Effector memory CD4-positive, alpha-beta T cell (primary cell): ENCODE results near the gene DNAJC4.
A peak's percentile ranks its signal among the peaks of the same experiment; 100 is the strongest.

ENCODE experiments used
- DNase-seq, 3 donors: peaks; one replicate each; pipeline ENCODE4 v3.0.0-alpha.2; 2020
- H3K27ac ChIP-seq: 2 replicates; pipeline ENCODE4 v1.7.0; 2013; ENCODE audit warnings: mild to moderate bottlenecking, low read length, moderate library complexity; ENCODE audit not compliant: insufficient read depth, poor library complexity, severe bottlenecking
- H3K27me3 ChIP-seq: replicated peaks from 2 replicates; pipeline ENCODE4 v1.7.0; 2013; ENCODE audit warnings: mild to moderate bottlenecking, low read length; ENCODE audit not compliant: insufficient read depth, control insufficient read depth, poor library complexity, severe bottlenecking
- H3K36me3 ChIP-seq: 2 replicates; pipeline ENCODE4 v1.7.0; 2013; ENCODE audit warnings: mild to moderate bottlenecking, low read length, moderate library complexity; ENCODE audit not compliant: control insufficient read depth, insufficient read depth
- H3K4me1 ChIP-seq: 2 replicates; pipeline ENCODE4 v1.7.0; 2013; ENCODE audit warnings: low read length, mild to moderate bottlenecking; ENCODE audit not compliant: control insufficient read depth, insufficient read depth, poor library complexity, severe bottlenecking
- H3K4me3 ChIP-seq: 2 replicates; pipeline ENCODE4 v1.7.0; 2013; ENCODE audit warnings: low read length, low read depth, mild to moderate bottlenecking; ENCODE audit not compliant: insufficient read depth, poor library complexity, severe bottlenecking
- H3K9me3 ChIP-seq: 2 replicates; pipeline ENCODE4 v1.7.0; 2013; ENCODE audit warnings: mild to moderate bottlenecking, low read length, moderate library complexity; ENCODE audit not compliant: control insufficient read depth

Gene DNAJC4

DNA sequence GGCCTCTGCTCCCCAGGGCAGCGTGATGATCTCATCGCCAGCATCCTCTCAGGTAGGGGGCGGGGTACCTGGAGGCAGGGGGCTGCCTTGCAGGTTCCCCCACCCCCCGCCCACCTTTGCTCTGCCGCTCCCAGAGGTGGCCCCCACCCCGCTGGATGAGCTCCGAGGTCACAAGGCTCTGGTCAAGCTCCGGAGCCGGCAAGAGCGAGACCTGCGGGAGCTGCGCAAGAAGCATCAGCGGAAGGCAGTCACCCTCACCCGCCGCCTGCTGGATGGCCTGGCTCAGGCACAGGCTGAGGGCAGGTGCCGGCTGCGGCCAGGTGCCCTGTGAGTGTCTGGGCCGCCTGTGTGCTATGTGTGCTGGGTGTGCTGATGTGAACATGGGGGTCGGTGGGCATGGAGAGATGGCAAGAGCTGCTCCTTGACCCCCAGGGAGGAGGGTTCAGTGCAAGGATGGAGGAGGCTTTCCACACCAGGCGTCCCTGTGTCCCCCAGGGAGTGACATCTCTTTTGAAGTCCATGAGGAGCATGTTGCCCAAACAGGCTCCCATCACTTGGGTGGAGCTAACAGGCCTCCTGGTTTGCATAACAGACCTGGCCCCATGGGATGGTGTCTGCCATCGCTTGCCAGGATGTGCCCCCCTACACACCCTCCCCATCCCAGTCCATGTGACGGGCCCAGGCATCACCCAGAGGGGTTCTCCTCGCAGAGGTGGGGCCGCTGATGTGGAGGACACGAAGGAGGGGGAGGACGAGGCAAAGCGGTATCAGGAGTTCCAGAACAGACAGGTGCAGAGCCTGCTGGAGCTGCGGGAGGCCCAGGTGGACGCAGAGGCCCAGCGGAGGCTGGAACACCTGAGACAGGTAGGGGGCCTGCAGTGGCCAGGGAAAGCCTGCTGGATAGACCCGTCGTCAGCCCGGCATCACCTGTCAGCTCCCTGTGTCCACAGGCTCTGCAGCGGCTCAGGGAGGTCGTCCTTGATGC, 35.1 kb downstream of the DNAJC4 start:
- H3K4me1 ChIP-seq: peaks cover 8% of the 10 kb centered on the region
- peaks cover 6% of the 10 kb centered on the region for H3K36me3 ChIP-seq
- no peak overlapping the region for H3K4me3 ChIP-seq
- no peaks in the 10 kb centered on the region for H3K27me3 ChIP-seq
- DNase-seq: no peak
- no peak overlapping the region for H3K27ac ChIP-seq
- no peaks in the 10 kb centered on the region for H3K9me3 ChIP-seq

DNA sequence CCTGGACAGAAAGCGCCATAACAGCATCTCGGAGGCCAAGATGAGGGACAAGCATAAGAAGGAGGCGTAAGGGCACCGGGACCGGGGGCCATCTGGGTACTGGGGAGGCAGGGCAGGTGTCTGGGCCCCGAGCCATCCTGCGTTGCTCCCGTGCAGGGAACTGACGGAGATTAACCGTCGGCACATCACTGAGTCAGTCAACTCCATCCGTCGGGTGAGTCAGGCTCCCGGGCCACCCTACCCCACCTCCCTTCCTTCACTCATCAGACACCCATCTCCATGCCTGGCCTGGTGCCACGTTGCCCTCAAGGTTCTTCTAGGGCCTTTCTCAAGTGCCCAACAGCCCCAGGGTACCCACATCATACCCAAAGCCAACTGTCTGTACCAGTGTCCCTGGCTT, 36.0 kb downstream of the DNAJC4 start:
- DNase-seq: no peak
- peaks cover 6% of the 10 kb centered on the region for H3K36me3 ChIP-seq
- no peaks in the 10 kb centered on the region for H3K27me3 ChIP-seq
- H3K27ac ChIP-seq: no peak overlapping the region
- peaks cover 8% of the 10 kb centered on the region for H3K4me1 ChIP-seq
- no peaks in the 10 kb centered on the region for H3K9me3 ChIP-seq
- H3K4me3 ChIP-seq: no peak overlapping the region

DNA sequence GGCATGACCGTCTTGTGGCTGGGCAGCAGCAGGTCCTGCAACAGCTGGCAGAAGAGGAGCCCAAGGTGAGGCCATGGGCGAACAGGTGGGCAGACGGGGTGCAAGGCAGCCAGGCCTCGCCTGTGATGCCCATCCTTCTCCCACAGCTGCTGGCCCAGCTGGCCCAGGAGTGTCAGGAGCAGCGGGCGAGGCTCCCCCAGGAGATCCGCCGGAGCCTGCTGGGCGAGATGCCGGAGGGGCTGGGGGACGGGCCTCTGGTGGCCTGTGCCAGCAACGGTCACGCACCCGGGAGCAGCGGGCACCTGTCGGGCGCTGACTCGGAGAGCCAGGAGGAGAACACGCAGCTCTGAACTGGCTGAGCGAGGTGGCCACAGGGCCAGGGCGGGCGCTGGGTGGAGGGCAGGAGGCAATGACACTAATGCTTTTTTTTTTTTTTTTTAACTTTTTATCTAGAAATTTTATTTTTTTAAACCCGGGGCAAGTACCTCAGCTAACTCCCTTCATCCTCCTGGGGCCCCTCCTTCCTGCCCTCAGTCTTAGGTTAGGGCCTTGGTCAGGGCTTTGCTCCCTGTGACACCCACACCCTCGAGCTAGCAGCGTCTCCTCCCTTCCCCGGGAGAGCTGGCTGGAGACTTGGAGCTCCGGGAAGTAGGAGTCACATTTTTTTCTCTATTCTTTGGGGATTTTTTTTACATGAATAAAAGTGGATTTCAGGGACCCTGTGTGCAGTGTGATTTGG, 37.0 kb downstream of the DNAJC4 start:
- H3K27ac ChIP-seq: no peak overlapping the region

DNA sequence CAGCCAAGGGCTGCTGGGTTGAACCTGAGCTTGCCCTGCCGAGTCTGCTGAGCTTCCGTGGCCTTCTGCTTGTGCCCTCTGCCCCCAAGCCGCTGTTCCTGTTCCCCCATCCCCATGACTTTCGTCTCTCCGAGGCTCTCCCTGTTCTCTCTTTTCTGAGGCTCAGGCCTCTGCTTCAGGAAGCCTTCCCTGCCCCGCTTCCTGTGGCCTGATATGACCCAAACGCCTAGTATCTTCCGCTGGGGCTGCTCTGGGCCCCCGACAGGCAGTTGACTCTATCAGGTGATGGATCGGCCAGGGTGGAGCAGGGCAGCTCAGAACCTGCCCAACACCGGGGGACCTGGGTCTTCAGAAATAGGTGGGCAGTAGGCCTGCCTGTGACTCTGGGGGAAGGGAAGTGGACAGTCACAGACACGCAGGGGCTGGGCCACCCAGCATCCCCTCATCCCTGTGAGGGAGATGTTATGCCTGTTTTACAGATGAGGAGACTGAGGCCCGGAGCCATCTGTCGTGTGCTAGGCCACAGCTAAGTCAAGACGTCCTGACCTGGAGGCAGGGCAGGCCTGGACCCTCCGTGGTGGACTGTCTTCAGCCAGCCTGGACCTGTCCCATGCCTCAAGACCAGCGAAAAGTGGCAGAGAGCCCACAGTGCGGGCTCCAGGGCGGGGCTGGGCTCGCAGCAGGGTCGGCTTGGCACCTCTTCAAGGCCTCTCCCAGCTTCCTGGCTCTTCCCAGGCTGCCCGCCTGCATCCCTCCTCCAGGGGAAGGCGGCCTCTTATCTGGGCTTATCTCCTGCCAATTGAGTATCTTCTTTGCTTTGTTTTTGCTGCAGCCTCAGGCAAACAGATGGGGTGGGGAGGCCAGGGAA, 37.9 kb downstream of the DNAJC4 start:
- H3K4me3 ChIP-seq: peak overlapping the region; percentile 61
- H3K4me1 ChIP-seq: peaks cover 12% of the 10 kb centered on the region
- no peak for DNase-seq
- peak overlapping the region; percentile 98 for H3K27ac ChIP-seq
- H3K9me3 ChIP-seq: no peaks in the 10 kb centered on the region
- peaks cover 6% of the 10 kb centered on the region for H3K36me3 ChIP-seq
- no peaks in the 10 kb centered on the region for H3K27me3 ChIP-seq

More for the DNA sequence above, 37.0 kb downstream of the DNAJC4 start:
- Histone ChIP-seq H3K27me3 (no peaks in the 10 kb centered on the region), H3K4me3 (no peak overlapping the region), H3K4me1 (peaks cover 12% of the 10 kb centered on the region), H3K9me3 (no peaks in the 10 kb centered on the region), H3K36me3 (peaks cover 6% of the 10 kb centered on the region)
- no peak for DNase-seq

DNA sequence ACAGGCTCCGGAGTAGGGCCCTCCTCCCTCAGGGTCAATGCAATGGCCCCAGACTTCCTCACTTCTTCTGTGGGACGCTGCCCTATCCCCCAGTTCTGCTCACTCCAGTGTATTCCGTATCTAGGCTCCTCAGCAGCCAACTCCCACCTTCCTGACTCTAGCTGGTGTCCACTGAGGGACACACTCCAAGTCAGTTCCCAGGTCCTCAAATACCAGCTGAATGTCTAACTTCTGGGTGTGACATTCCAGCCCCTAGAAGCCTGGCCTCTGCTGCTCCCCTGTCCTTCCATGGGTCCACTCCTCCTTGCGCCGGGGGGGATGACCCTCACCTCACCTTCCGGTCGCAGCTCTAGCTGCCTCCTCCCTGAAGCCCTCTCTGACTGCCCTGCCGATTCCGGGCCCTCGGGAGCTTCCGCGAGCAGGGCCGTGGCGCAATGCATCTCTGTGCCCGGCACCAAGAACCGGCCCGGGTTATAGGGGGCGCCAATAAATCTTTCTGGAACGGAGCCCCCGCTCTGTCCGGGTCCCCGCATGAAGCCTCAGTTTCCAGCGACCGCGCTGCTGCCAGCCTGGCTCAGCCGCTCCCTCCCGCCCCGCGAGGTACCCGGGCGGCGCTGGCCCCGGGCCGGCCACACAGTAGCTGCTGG, 38.7 kb downstream of the DNAJC4 start:
- H3K27me3 ChIP-seq: no peaks in the 10 kb centered on the region
- peaks cover 12% of the 10 kb centered on the region for H3K4me1 ChIP-seq
- H3K27ac ChIP-seq: peak overlapping the region; percentile 98
- no peaks in the 10 kb centered on the region for H3K9me3 ChIP-seq
- no peak for DNase-seq
- peaks cover under 1% of the 10 kb centered on the region for H3K36me3 ChIP-seq
- H3K4me3 ChIP-seq: peak overlapping the region; percentile 61

DNA sequence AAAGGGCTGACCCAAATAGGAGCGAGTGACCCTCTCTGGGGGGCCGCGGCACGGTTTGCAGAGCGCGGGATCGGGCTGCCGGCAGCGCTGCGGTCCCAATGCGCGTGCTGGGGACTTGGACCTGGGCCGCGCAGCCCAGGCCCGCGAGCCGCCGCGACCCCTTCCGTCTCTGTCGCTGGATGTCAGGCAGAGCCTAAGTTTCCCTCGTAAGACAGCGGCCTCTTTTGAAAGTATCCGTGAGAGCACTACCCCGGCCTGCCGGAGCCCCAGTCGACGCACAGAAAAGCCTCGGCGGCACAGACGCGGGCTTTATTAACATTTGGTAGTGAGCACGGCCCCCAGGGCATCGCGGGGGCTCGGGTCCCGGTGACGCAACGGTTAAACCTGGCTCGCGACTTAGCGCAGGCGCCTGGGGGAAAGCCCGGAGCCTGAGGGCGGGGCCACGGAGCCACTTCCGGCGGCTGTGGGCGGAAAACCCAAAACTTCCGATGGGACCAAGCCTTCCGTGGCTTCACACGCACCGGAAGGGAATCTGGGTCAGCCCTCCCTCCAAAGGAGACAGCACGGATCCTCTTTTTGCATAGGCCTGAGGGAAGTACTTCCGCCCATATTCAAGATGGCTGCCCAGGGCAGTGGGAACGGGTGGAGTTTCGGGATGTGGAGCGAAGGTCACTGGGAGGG, 39.3 kb downstream of the DNAJC4 start:
- H3K36me3 ChIP-seq: no peaks in the 10 kb centered on the region
- H3K4me3 ChIP-seq: peak overlapping the region; percentile 61
- peak overlapping the region; percentile 98 for H3K27ac ChIP-seq
- peaks cover 12% of the 10 kb centered on the region for H3K4me1 ChIP-seq
- H3K9me3 ChIP-seq: no peaks in the 10 kb centered on the region
- H3K27me3 ChIP-seq: no peaks in the 10 kb centered on the region
- peak; percentile 96 to 97 (median 97) for DNase-seq

DNA sequence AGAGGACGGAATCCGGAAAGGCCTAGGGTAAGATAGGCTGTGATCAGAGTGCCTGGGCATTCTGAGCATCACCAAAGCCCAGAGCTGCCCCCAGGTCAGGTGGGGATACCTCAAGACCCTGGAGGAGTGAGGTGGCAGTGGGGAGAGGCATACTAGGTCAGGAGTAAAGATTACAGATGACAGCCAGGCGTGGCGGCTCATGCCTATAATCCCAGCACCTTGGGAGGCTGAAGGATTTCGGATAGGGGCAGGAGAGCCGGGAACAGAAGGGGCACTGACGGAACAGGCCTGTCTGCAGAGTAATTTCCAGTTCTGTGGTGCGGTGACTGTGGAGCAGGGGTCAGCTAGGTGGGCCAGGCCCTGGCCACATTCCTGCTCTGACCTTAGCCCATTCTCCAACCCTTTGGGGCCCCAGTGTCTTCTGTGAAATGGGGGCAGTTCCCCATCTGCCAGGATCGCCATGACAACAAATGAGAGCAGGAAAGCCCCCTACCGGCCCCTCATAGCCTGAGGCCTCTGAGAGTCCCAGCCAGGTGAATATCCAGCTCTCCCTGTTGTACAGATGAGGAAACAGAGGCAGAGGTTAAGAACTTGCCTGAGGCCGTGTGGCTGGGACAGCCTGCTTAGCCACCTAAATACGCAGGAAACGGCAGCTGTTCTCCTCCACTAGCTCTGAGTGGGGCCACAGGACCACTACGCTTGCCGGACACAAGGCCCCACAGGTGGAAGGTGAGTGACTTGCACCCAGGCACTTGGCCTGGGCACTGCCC, 44.9 kb downstream of the DNAJC4 start:
- H3K36me3 ChIP-seq: peaks cover 4% of the 10 kb centered on the region
- no peak for DNase-seq
- H3K27me3 ChIP-seq: no peaks in the 10 kb centered on the region
- H3K9me3 ChIP-seq: no peaks in the 10 kb centered on the region
- peaks cover 5% of the 10 kb centered on the region for H3K4me1 ChIP-seq
- H3K27ac ChIP-seq: no peak overlapping the region
- no peak overlapping the region for H3K4me3 ChIP-seq

DNA sequence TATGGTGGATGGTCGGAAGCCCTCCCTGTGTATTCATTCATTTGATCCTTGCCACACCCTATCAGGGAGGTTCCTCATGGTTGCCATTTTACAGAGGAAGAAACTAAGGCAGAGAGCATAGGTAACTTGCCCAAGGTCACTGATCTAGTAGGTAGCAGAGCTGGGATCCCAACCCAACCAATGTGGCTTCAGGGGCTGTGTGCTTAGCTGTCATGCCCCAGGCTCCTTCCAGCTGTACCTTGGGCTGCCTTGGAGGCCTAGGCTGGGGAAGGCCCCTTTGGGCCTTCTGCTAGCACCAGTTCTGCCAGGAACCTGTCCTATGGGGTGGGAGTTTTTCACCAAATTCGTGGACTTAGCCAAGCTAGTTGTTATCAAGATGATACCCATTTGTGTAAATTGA, 45.5 kb downstream of the DNAJC4 start:
- Histone ChIP-seq H3K9me3 (no peaks in the 10 kb centered on the region), H3K27ac (no peak overlapping the region), H3K4me3 (no peak overlapping the region), H3K27me3 (no peaks in the 10 kb centered on the region), H3K36me3 (peaks cover 4% of the 10 kb centered on the region), H3K4me1 (peaks cover 5% of the 10 kb centered on the region)
- DNase-seq: no peak
